ENCODE measurements around the gene ANO5.
A peak's percentile ranks its signal among the peaks of the same experiment; 100 is the strongest.

ANO5 gene, protein sequence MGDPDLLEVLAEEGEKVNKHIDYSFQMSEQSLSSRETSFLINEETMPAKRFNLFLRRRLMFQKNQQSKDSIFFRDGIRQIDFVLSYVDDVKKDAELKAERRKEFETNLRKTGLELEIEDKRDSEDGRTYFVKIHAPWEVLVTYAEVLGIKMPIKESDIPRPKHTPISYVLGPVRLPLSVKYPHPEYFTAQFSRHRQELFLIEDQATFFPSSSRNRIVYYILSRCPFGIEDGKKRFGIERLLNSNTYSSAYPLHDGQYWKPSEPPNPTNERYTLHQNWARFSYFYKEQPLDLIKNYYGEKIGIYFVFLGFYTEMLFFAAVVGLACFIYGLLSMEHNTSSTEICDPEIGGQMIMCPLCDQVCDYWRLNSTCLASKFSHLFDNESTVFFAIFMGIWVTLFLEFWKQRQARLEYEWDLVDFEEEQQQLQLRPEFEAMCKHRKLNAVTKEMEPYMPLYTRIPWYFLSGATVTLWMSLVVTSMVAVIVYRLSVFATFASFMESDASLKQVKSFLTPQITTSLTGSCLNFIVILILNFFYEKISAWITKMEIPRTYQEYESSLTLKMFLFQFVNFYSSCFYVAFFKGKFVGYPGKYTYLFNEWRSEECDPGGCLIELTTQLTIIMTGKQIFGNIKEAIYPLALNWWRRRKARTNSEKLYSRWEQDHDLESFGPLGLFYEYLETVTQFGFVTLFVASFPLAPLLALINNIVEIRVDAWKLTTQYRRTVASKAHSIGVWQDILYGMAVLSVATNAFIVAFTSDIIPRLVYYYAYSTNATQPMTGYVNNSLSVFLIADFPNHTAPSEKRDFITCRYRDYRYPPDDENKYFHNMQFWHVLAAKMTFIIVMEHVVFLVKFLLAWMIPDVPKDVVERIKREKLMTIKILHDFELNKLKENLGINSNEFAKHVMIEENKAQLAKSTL

DNA sequence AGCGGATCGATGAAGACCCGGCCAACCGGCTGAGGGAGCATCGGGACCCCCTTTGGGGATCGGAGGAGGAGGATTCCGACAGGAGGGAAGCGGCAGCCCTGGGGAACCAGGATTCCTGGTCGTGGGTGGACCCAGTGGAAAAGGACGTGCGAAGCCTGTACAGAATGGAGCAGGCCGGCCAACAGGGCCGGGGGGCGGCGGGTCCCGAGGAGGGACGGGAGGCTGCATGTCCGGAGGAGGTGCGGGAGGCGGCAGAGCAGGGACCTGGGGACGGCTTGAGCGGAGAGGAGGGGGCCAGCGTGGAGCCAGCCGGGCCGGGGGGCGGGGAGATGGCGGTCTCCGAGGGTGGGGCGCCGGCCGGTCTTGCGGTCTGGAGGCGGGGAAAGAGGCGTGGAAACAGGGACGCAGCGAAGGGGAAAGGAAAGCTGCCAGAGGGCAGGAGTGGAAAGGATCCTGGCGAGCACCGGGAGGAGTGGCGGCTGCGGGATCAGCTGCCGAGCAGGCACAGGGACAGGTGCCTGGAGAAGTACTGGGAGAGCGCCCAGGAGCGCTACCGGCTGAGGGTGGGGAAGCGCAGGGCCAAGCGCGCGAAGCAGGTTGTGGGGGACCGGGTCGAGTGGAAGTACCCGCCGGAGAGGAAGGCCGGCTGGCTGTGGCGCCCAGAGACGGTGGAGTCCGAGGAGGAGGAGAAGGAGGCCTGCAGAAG is at the start of gene ANO5:
TSS of gene ANO5 (plus strand) at position 444 of the 706 bp plus-strand sequence. CDS start 408 bp downstream, outside the sequence.
- no peak within 1 kb of the TSS for H3K27ac ChIP-seq (ENCODE audit: low read length)
- peak within 1 kb of the TSS; percentile 79; the same call in 1 of the 2 replicates for H3K9ac ChIP-seq (ENCODE audit: low read depth, low read length)
- no peaks in the 10 kb centered on the region for H3K9me3 ChIP-seq (ENCODE audit: insufficient read depth, low read depth, low read length)
- H3K36me3 ChIP-seq (ENCODE audit: insufficient read depth, low read depth, low read length): no peaks in the 10 kb centered on the region
- H3K27me3 ChIP-seq (ENCODE audit: insufficient read depth, low read length): peaks cover 8% of the 10 kb centered on the region; the same call in 1 of the 2 replicates
- H3K4me1 ChIP-seq (ENCODE audit: insufficient read depth, low read length): peaks cover 7% of the 10 kb centered on the region; the same call in 1 of the 2 replicates
- H3K4me3 ChIP-seq (ENCODE audit: low read length): peak within 1 kb of the TSS; percentile 83

DNA sequence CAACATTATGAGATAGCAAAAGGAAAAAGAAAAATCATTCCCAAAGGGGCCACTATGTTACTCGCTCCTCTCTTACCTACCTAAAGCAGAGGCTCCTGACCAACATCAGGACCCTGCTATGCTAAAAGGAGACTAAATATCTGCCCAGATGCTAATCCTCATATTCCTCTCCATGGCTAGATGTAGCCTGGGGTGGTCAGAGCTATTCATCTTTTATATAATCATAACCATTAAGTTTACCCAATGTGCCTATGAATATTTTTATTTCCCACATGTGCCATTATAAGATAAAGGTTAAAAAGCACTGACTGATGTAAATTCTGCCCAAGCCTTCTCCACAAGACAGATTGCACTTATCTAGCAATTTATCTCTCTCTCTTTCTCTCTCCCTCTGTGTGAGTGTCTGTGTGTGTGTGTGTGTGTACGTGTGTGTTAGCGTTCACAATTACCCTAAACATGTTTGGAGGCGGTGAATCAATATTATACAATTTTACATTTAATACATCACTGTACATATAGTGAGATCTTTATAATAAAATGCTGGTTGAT is 41.2 kb upstream of the ANO5 start:
- Histone ChIP-seq H3K27me3 (ENCODE audit: insufficient read depth, low read length) (no peaks in the 10 kb centered on the region), H3K27ac (ENCODE audit: low read length) (no peak overlapping the region), H3K9me3 (ENCODE audit: insufficient read depth, low read depth, low read length) (no peaks in the 10 kb centered on the region), H3K4me3 (ENCODE audit: low read length) (no peak overlapping the region), H3K4me1 (ENCODE audit: insufficient read depth, low read length) (no peaks in the 10 kb centered on the region), H3K36me3 (ENCODE audit: insufficient read depth, low read depth, low read length) (no peaks in the 10 kb centered on the region), H3K9ac (ENCODE audit: low read depth, low read length) (no peak overlapping the region)

DNA sequence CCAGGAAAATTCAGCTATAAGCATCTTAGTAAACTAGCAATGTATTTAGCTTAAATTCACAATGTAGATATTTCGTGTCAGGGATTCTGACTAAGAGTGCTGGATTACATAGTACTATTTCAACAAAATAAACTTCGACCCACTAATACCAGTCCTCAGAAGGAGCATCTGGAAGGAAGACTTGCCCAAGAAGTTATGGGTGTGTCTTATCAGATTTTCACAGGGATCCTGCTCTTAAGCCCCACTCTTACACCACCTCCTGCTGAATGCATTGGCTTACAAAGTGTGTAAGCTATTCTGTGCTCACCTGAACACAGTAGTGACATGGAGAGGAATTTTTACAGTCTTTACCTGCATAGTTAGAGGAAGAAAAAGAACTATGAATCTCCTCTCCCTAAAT is 35.4 kb upstream of the ANO5 start:
- no peaks in the 10 kb centered on the region for H3K4me1 ChIP-seq (ENCODE audit: insufficient read depth, low read length)
- H3K36me3 ChIP-seq (ENCODE audit: insufficient read depth, low read depth, low read length): no peaks in the 10 kb centered on the region
- H3K27ac ChIP-seq (ENCODE audit: low read length): no peak overlapping the region
- H3K9ac ChIP-seq (ENCODE audit: low read depth, low read length): no peak overlapping the region
- no peak overlapping the region for H3K4me3 ChIP-seq (ENCODE audit: low read length)
- H3K27me3 ChIP-seq (ENCODE audit: insufficient read depth, low read length): no peaks in the 10 kb centered on the region
- H3K9me3 ChIP-seq (ENCODE audit: insufficient read depth, low read depth, low read length): no peaks in the 10 kb centered on the region

DNA sequence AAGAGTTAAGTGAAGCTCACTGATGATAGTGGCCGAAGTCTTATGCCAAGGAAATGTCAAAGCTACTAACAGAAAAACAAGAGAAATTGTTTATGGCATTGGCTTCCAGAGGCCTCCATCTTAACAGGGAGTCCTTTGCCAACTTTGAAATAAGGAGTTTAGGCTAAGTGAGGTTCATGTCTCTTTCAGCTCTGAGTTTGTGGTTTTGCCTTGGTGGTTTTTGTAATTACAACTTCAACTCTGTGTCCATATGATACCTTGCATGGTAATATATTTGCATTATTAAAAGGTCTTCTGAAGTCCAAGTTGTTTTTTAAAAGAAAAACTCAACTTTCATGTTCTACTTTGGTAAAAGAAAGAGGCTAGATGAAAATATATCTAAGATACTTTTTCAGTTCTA is 31.4 kb upstream of the ANO5 start:
- H3K9ac ChIP-seq (ENCODE audit: low read depth, low read length): no peak overlapping the region
- no peak overlapping the region for H3K27ac ChIP-seq (ENCODE audit: low read length)
- no peaks in the 10 kb centered on the region for H3K36me3 ChIP-seq (ENCODE audit: insufficient read depth, low read depth, low read length)
- H3K9me3 ChIP-seq (ENCODE audit: insufficient read depth, low read depth, low read length): no peaks in the 10 kb centered on the region
- no peaks in the 10 kb centered on the region for H3K27me3 ChIP-seq (ENCODE audit: insufficient read depth, low read length)
- H3K4me1 ChIP-seq (ENCODE audit: insufficient read depth, low read length): no peaks in the 10 kb centered on the region
- no peak overlapping the region for H3K4me3 ChIP-seq (ENCODE audit: low read length)

DNA sequence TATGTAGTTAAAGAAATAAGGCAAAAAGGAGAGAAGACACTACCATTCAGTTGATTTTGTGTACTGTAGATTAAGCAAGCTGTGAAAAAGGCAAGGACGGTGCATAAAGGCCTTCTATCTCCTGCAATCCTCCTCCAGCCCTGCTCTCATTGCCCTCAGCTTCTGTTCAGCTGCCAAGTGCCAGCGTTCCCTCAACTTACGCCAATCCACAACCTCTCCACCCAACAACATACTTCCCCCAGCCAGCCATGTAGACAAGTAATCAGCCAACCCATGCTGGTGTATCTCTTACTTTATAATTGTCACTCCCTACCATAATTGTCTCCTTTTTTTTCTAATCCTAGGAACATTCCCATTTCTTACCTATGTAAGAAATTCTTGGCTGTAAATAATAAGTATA is 30.1 kb upstream of the ANO5 start:
- Histone ChIP-seq H3K9me3 (ENCODE audit: insufficient read depth, low read depth, low read length) (no peaks in the 10 kb centered on the region), H3K4me1 (ENCODE audit: insufficient read depth, low read length) (no peaks in the 10 kb centered on the region), H3K27ac (ENCODE audit: low read length) (no peak overlapping the region)

DNA sequence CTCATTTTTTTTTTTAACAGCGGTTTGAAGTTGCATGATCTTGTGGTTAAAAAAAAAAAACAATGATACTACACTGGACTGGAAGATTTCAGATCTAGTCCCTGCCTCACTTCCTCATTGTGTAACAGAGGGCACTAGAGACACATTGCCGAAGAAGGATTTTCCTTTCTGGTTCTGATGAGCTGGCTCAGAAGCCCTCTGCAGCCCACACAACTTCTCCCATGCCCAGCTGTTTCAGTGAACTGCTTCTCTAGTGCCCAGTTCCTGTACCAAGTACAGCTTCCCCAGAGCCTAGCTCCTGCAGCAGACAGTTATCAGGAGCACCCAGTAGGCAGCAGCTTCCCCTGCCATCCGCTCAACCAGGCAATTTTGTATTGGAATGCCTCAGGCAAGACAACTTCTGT is 29.5 kb upstream of the ANO5 start:
- no peaks in the 10 kb centered on the region for H3K36me3 ChIP-seq (ENCODE audit: insufficient read depth, low read depth, low read length)
- H3K27ac ChIP-seq (ENCODE audit: low read length): no peak overlapping the region
- no peaks in the 10 kb centered on the region for H3K9me3 ChIP-seq (ENCODE audit: insufficient read depth, low read depth, low read length)
- H3K4me1 ChIP-seq (ENCODE audit: insufficient read depth, low read length): no peaks in the 10 kb centered on the region
- no peaks in the 10 kb centered on the region for H3K27me3 ChIP-seq (ENCODE audit: insufficient read depth, low read length)
- H3K9ac ChIP-seq (ENCODE audit: low read depth, low read length): no peak overlapping the region
- H3K4me3 ChIP-seq (ENCODE audit: low read length): no peak overlapping the region

More for the DNA sequence above, 30.1 kb upstream of the ANO5 start:
- no peaks in the 10 kb centered on the region for H3K27me3 ChIP-seq (ENCODE audit: insufficient read depth, low read length)
- no peak overlapping the region for H3K9ac ChIP-seq (ENCODE audit: low read depth, low read length)
- no peak overlapping the region for H3K4me3 ChIP-seq (ENCODE audit: low read length)
- H3K36me3 ChIP-seq (ENCODE audit: insufficient read depth, low read depth, low read length): no peaks in the 10 kb centered on the region

DNA sequence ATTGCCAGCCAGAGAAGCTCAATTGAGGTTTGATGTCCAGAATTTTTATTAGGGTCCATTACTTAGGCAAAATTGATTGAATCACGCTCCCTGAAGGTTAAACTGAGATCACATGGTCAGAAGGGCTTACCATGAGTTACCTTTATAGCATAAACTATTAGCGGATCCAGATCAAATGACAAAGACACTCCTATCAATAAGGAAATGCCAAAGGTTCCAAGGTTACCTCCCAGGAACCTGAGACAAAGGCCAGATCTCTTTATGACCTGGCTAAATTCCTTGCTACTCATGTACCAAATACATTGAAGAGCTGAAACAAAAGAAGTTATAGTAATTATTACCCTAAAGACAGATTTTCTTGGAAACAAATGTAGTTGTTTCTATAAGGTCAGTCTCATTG is 27.8 kb upstream of the ANO5 start:
- Histone ChIP-seq H3K27me3 (ENCODE audit: insufficient read depth, low read length) (no peaks in the 10 kb centered on the region), H3K9ac (ENCODE audit: low read depth, low read length) (no peak overlapping the region), H3K4me1 (ENCODE audit: insufficient read depth, low read length) (no peaks in the 10 kb centered on the region), H3K27ac (ENCODE audit: low read length) (no peak overlapping the region), H3K4me3 (ENCODE audit: low read length) (no peak overlapping the region), H3K9me3 (ENCODE audit: insufficient read depth, low read depth, low read length) (no peaks in the 10 kb centered on the region), H3K36me3 (ENCODE audit: insufficient read depth, low read depth, low read length) (no peaks in the 10 kb centered on the region)

DNA sequence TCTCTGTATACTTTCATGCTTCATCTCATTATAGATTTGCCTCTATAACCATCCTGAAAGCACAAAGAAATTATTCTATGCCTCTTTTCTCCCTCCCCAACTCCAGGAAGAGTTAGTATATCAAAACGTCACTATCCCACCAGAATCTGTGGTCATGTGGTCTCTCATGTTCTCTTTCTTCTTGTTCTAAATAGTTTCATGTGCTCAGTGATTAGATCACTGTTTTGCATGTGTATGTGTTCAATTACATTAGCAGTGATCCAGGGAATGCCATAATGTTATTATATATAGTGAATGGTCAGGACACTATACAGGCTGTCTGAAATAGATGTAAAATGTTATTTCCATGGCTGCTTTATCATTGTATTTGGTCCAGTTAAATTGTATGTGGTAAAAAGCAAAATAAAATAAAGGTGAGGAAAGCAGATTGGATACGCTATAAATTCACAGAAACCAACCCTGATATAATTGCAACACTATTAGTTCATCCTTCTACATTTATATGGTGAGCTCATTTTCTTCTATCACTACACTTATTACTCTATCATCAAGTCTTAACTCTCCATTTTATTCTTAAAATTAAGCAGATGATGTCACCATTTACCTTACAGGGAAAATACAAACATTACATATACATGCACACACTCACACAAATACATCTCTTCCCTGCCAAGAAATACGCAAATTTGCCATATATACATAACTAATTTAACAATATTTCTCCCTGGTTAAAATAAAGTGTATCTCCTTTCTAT is 26.9 kb upstream of the ANO5 start:
- H3K9ac ChIP-seq (ENCODE audit: low read depth, low read length): no peak overlapping the region

DNA sequence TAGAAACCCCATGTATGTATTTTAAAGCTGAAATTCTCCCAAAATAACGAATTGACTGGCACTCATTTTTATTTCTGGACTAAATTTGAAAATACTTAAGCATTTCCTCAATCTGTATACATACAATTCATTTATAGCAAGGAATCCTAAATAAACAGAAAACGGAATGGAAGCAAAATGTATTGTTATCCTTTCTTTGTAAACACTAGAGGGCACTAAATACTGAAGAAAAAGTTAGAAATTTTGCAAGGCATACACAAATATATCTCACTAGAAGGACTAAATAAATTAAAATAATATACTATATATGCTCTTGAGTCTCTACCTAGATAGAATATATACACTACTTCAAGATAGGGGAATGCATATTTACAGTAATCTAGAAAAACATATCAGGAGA is 23.1 kb upstream of the ANO5 start:
- no peaks in the 10 kb centered on the region for H3K4me1 ChIP-seq (ENCODE audit: insufficient read depth, low read length)
- no peaks in the 10 kb centered on the region for H3K27me3 ChIP-seq (ENCODE audit: insufficient read depth, low read length)
- H3K4me3 ChIP-seq (ENCODE audit: low read length): no peak overlapping the region
- H3K27ac ChIP-seq (ENCODE audit: low read length): no peak overlapping the region
- H3K36me3 ChIP-seq (ENCODE audit: insufficient read depth, low read depth, low read length): no peaks in the 10 kb centered on the region
- H3K9ac ChIP-seq (ENCODE audit: low read depth, low read length): no peak overlapping the region
- no peaks in the 10 kb centered on the region for H3K9me3 ChIP-seq (ENCODE audit: insufficient read depth, low read depth, low read length)

More for the DNA sequence above, 26.9 kb upstream of the ANO5 start:
- Histone ChIP-seq H3K9me3 (ENCODE audit: insufficient read depth, low read depth, low read length) (no peaks in the 10 kb centered on the region), H3K4me1 (ENCODE audit: insufficient read depth, low read length) (no peaks in the 10 kb centered on the region), H3K27me3 (ENCODE audit: insufficient read depth, low read length) (no peaks in the 10 kb centered on the region), H3K36me3 (ENCODE audit: insufficient read depth, low read depth, low read length) (no peaks in the 10 kb centered on the region), H3K4me3 (ENCODE audit: low read length) (no peak overlapping the region), H3K27ac (ENCODE audit: low read length) (no peak overlapping the region)

DNA sequence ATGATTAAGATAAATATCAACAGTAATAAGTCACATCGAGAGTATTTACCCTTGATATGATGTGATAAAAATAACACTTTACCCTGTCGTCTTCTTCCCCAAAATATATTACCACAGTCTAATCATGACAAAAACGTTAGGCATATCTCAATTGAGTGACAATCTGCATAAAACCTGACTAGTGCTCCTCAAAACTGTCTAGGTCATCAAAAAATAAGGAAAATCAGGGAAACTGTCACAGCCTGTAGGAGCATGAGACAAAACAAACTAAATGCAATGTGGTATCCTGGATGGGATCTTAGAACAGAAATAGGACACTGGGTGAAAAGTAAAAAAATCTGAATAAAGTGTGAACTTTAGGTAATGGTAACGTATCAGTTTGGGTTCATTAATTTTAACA is 19.4 kb upstream of the ANO5 start:
- no peaks in the 10 kb centered on the region for H3K27me3 ChIP-seq (ENCODE audit: insufficient read depth, low read length)
- H3K4me3 ChIP-seq (ENCODE audit: low read length): no peak overlapping the region
- H3K36me3 ChIP-seq (ENCODE audit: insufficient read depth, low read depth, low read length): no peaks in the 10 kb centered on the region
- no peaks in the 10 kb centered on the region for H3K4me1 ChIP-seq (ENCODE audit: insufficient read depth, low read length)
- H3K9ac ChIP-seq (ENCODE audit: low read depth, low read length): no peak overlapping the region
- H3K27ac ChIP-seq (ENCODE audit: low read length): no peak overlapping the region
- no peaks in the 10 kb centered on the region for H3K9me3 ChIP-seq (ENCODE audit: insufficient read depth, low read depth, low read length)

DNA sequence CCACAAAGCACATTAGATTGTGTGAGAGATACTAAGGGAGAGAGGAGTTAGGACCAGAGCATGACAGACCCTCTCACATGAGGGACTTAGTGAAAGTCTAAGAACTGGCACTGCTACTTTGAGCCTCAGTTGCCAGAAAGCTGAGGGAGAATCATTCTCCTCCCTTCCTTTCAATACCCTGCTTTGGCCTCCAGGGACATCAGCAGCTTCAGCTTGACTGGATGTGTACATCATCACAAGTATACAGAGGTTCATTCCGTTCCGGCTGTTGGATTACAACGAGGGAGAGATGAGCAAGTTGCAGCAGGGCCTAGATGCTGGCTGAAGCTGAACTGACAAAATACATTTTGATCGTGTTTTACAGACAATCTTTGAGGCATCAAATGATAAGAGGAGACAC is 15.7 kb upstream of the ANO5 start:
- Histone ChIP-seq H3K4me3 (ENCODE audit: low read length) (no peak overlapping the region), H3K27ac (ENCODE audit: low read length) (no peak overlapping the region), H3K27me3 (ENCODE audit: insufficient read depth, low read length) (no peaks in the 10 kb centered on the region), H3K9me3 (ENCODE audit: insufficient read depth, low read depth, low read length) (no peaks in the 10 kb centered on the region), H3K4me1 (ENCODE audit: insufficient read depth, low read length) (peaks cover 3% of the 10 kb centered on the region; the same call in 1 of the 2 replicates), H3K36me3 (ENCODE audit: insufficient read depth, low read depth, low read length) (no peaks in the 10 kb centered on the region), H3K9ac (ENCODE audit: low read depth, low read length) (no peak overlapping the region)
